KMS-11 (cell line): Measurements from ENCODE around the gene ERICH6B.

Experiments used
- H2AFZ ChIP-seq: fragments of 200-600 bp; sonication (generic); 2 replicates; pipeline ENCODE4 v1.6.1; 2016; ENCODE audit warnings: antibody characterized with exemption, mixed run types, low read depth
- H3K27ac ChIP-seq: fragments of 200-600 bp; sonication (generic); 2 replicates; pipeline ENCODE4 v1.6.1; 2016; ENCODE audit warnings: mild to moderate bottlenecking, mixed run types
- H3K27me3 ChIP-seq: fragments of 200-600 bp; sonication (generic); 2 replicates; pipeline ENCODE4 v1.6.1; 2017; ENCODE audit warnings: mild to moderate bottlenecking, low read depth, mixed run types, moderate library complexity; ENCODE audit not compliant: insufficient read depth
- H3K36me3 ChIP-seq: fragments of 200-600 bp; sonication (generic); 2 replicates; pipeline ENCODE4 v1.6.1; 2017; ENCODE audit warnings: mild to moderate bottlenecking, mixed run types; ENCODE audit not compliant: insufficient read depth
- H3K4me1 ChIP-seq: fragments of 200-600 bp; sonication (generic); 2 replicates; pipeline ENCODE4 v1.6.1; 2016; ENCODE audit warnings: mild to moderate bottlenecking, low read depth, mixed run types; ENCODE audit not compliant: poor library complexity, severe bottlenecking
- H3K4me2 ChIP-seq: fragments of 200-600 bp; sonication (generic); 2 replicates; pipeline ENCODE4 v1.7.0; 2016; ENCODE audit warnings: mild to moderate bottlenecking, mixed run types
- H3K4me3 ChIP-seq: fragments of 200-600 bp; sonication (generic); IDR thresholded peaks from 2 replicates; pipeline ENCODE4 v1.6.1; 2017; ENCODE audit warnings: low read depth, low read length, mixed read lengths; ENCODE audit not compliant: insufficient read depth
- H3K79me2 ChIP-seq: fragments of 200-600 bp; sonication (generic); 2 replicates; pipeline ENCODE4 v1.6.1; 2016; ENCODE audit warnings: low read depth, mixed run types; ENCODE audit not compliant: insufficient read depth
- H3K9ac ChIP-seq: fragments of 200-600 bp; sonication (generic); 2 replicates; pipeline ENCODE4 v1.6.1; 2016; ENCODE audit warnings: mild to moderate bottlenecking, mixed run types
- H4K20me1 ChIP-seq: fragments of 200-600 bp; sonication (generic); 2 replicates; pipeline ENCODE4 v1.6.1; 2016; ENCODE audit warnings: mild to moderate bottlenecking, mixed run types; ENCODE audit not compliant: insufficient read depth
- CTCF ChIP-seq: fragments of 200-600 bp; sonication (generic); conservative IDR thresholded peaks from 2 replicates; pipeline ENCODE4 v1.6.1; 2017; ENCODE audit warnings: low read depth, mild to moderate bottlenecking, antibody characterized with exemption, low read length, moderate library complexity, mixed read lengths

ERICH6B gene

GRCh38 chr13:45565331-45565730 lies 50.2 kb downstream of the ERICH6B start:
- no peak overlapping the region for H3K4me2 ChIP-seq
- no peaks in the 10 kb centered on the region for H4K20me1 ChIP-seq
- H3K79me2 ChIP-seq: no peaks in the 10 kb centered on the region
- H3K27ac ChIP-seq: no peak overlapping the region
- H3K9ac ChIP-seq: no peak overlapping the region
- no peak overlapping the region for H2AFZ ChIP-seq
- TF ChIP-seq CTCF: no peak
- no peaks in the 10 kb centered on the region for H3K36me3 ChIP-seq
- H3K27me3 ChIP-seq: no peaks in the 10 kb centered on the region
- no peak overlapping the region for H3K4me3 ChIP-seq
- H3K4me1 ChIP-seq: no peaks in the 10 kb centered on the region

GRCh38 chr13:45564133-45564776 lies 51.3 kb downstream of the ERICH6B start:
- H3K4me3 ChIP-seq: no peak overlapping the region
- H3K27me3 ChIP-seq: no peaks in the 10 kb centered on the region
- no peak overlapping the region for H3K4me2 ChIP-seq
- H3K36me3 ChIP-seq: no peaks in the 10 kb centered on the region
- no peak overlapping the region for H3K9ac ChIP-seq
- no peak overlapping the region for H2AFZ ChIP-seq
- no peaks in the 10 kb centered on the region for H3K79me2 ChIP-seq
- H3K4me1 ChIP-seq: no peaks in the 10 kb centered on the region
- no peaks in the 10 kb centered on the region for H4K20me1 ChIP-seq
- no peak overlapping the region for H3K27ac ChIP-seq
- no peak for TF ChIP-seq CTCF

- no peak overlapping the region for H2AFZ ChIP-seq
- H3K79me2 ChIP-seq: no peaks in the 10 kb centered on the region
- no peaks in the 10 kb centered on the region for H3K27me3 ChIP-seq
- TF ChIP-seq CTCF: no peak
- no peak overlapping the region for H3K27ac ChIP-seq
- no peaks in the 10 kb centered on the region for H4K20me1 ChIP-seq
- H3K9ac ChIP-seq: no peak overlapping the region
- H3K4me2 ChIP-seq: no peak overlapping the region
- H3K4me3 ChIP-seq: no peak overlapping the region
- no peaks in the 10 kb centered on the region for H3K4me1 ChIP-seq
- no peaks in the 10 kb centered on the region for H3K36me3 ChIP-seq
Observed at GRCh38 chr13:45554604-45555109, 60.9 kb downstream of the ERICH6B start.

- TF ChIP-seq CTCF: no peak
- Histone ChIP-seq H3K4me3 (no peak overlapping the region), H4K20me1 (no peaks in the 10 kb centered on the region), H3K9ac (no peak overlapping the region), H3K79me2 (no peaks in the 10 kb centered on the region), H3K36me3 (no peaks in the 10 kb centered on the region), H3K27ac (no peak overlapping the region), H3K27me3 (no peaks in the 10 kb centered on the region), H3K4me1 (no peaks in the 10 kb centered on the region), H2AFZ (no peak overlapping the region), H3K4me2 (no peak overlapping the region)
Observed at GRCh38 chr13:45548281-45548680, 67.3 kb downstream of the ERICH6B start.
